Endothelial cell of umbilical vein (primary cell): ENCODE data around the gene OR3A2.

Source experiments
- EZH2 ChIP-seq: IDR thresholded peaks from 2 replicates; pipeline ENCODE4 v1.6.1; 2012; ENCODE audit warnings: borderline replicate concordance, low read depth, mild to moderate bottlenecking, moderate library complexity, low read length, inconsistent platforms; ENCODE audit not compliant: severe bottlenecking
- POLR2A ChIP-seq: IDR thresholded peaks from 2 replicates; pipeline ENCODE4 v1.6.1; 2012; ENCODE audit warnings: low read depth, mild to moderate bottlenecking, control low read depth, low read length
- TF ChIP-seq, protein P1 (sequence below), 2 donors: IDR thresholded peaks; 1 replicate in 1 of 2; 2 replicates in 1 of 2; pipeline ENCODE4 v1.5.1; 2011; ENCODE audit warnings: low read length in 2 of 2, mild to moderate bottlenecking in 2 of 2, moderate library complexity in 2 of 2, control low read depth in 1 of 2, inconsistent platforms in 1 of 2, low read depth in 1 of 2; ENCODE audit not compliant: insufficient read depth in 1 of 2; ENCODE audit errors: extremely low read depth in 1 of 2

DNA sequence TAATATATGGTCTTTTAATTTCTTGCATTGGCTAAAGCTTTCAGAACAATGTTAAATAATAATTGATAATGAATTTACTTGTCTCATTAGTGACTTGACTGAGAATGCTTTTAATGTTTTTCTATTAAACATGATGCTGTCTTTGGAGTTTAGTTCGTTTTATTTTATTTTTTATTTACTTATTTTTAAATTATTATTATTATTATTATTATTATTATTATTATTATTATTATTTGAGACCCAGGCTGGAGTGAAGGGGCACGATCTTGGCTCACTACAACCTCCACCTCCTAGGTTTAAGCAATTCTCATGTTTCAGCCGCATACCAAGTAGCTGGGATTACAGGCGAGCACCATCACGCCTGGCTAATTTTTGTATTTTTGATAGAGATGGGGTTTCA lies 29.5 kb upstream of the OR3A2 start:
- TF ChIP-seq, protein P1, sequence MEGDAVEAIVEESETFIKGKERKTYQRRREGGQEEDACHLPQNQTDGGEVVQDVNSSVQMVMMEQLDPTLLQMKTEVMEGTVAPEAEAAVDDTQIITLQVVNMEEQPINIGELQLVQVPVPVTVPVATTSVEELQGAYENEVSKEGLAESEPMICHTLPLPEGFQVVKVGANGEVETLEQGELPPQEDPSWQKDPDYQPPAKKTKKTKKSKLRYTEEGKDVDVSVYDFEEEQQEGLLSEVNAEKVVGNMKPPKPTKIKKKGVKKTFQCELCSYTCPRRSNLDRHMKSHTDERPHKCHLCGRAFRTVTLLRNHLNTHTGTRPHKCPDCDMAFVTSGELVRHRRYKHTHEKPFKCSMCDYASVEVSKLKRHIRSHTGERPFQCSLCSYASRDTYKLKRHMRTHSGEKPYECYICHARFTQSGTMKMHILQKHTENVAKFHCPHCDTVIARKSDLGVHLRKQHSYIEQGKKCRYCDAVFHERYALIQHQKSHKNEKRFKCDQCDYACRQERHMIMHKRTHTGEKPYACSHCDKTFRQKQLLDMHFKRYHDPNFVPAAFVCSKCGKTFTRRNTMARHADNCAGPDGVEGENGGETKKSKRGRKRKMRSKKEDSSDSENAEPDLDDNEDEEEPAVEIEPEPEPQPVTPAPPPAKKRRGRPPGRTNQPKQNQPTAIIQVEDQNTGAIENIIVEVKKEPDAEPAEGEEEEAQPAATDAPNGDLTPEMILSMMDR (IDR thresholded peaks at IDR 0.05; ENCODE audit: extremely low read depth in 1 of 2, insufficient read depth in 1 of 2, low read depth in 1 of 2, low read length in 2 of 2): no peak
- TF ChIP-seq EZH2 (no peak), POLR2A (no peak)
